HEK293 (cell line): ENCODE measurements around the gene LTBP1.

ENCODE experiments used
- HOXD13 ChIP-seq: sonication (generic); formaldehyde crosslinking; IDR thresholded peaks from 2 replicates; pipeline ENCODE4 v1.8.0; 2022; ENCODE audit warnings: missing genetic modification reagents, borderline replicate concordance
- KLF8 ChIP-seq: fragments of 450-650 bp; formaldehyde crosslinking; IDR thresholded peaks from 2 replicates; pipeline ENCODE4 v1.5.1; 2016; ENCODE audit warnings: missing biosample characterization, missing genetic modification characterization
- MEIS1 ChIP-seq: sonication (generic); formaldehyde crosslinking; IDR thresholded peaks from 2 replicates; pipeline ENCODE4 v1.8.1; 2022; ENCODE audit warnings: missing genetic modification reagents, mild to moderate bottlenecking, borderline replicate concordance
- SP3 ChIP-seq: fragments of 450-650 bp; formaldehyde crosslinking; IDR thresholded peaks from 2 replicates; pipeline ENCODE4 v1.5.1; 2016; ENCODE audit warnings: missing biosample characterization, missing genetic modification characterization
- ZBTB7A ChIP-seq: fragments of 450-650 bp; formaldehyde crosslinking; IDR thresholded peaks from 2 replicates; pipeline ENCODE4 v1.5.1; 2016; ENCODE audit warnings: low read depth, missing biosample characterization, missing genetic modification characterization
- ZFP37 ChIP-seq: fragments of 450-650 bp; formaldehyde crosslinking; IDR thresholded peaks from 2 replicates; pipeline ENCODE4 v1.5.1; 2016; ENCODE audit warnings: missing biosample characterization, missing genetic modification characterization
- ZNF311 ChIP-seq: fragments of 450-650 bp; formaldehyde crosslinking; IDR thresholded peaks from 2 replicates; pipeline ENCODE4 v1.5.1; 2017; ENCODE audit warnings: missing biosample characterization, missing genetic modification characterization, borderline replicate concordance
- ZNF341 ChIP-seq: fragments of 450-650 bp; formaldehyde crosslinking; IDR thresholded peaks from 2 replicates; pipeline ENCODE4; 2016; ENCODE audit warnings: low read depth, missing biosample characterization, missing genetic modification characterization
- ZNF354C ChIP-seq: fragments of 450-650 bp; formaldehyde crosslinking; IDR thresholded peaks from 2 replicates; pipeline ENCODE4 v1.5.1; 2016; ENCODE audit warnings: missing biosample characterization, missing genetic modification characterization, low read depth, borderline replicate concordance
- ZNF37A ChIP-seq: fragments of 450-650 bp; IDR thresholded peaks from 2 replicates; pipeline ENCODE4 v1.5.1; 2018; ENCODE audit warnings: missing biosample characterization, missing genetic modification characterization
- ZNF423 ChIP-seq: fragments of 450-650 bp; formaldehyde crosslinking; IDR thresholded peaks from 2 replicates; pipeline ENCODE4 v1.5.1; 2016; ENCODE audit warnings: missing biosample characterization, missing genetic modification characterization
- ZNF548 ChIP-seq: fragments of 450-650 bp; formaldehyde crosslinking; IDR thresholded peaks from 2 replicates; pipeline ENCODE4 v1.5.1; 2016; ENCODE audit warnings: missing biosample characterization, missing genetic modification characterization
- ZNF596 ChIP-seq: fragments of 450-650 bp; IDR thresholded peaks from 2 replicates; pipeline ENCODE4 v1.5.0; 2018; ENCODE audit warnings: missing biosample characterization, mild to moderate bottlenecking, missing genetic modification characterization, moderate library complexity
- ZNF600 ChIP-seq: fragments of 450-650 bp; formaldehyde crosslinking; IDR thresholded peaks from 2 replicates; pipeline ENCODE4 v1.5.1; 2016; ENCODE audit warnings: missing biosample characterization, missing genetic modification characterization
- ZNF707 ChIP-seq: fragments of 450-650 bp; formaldehyde crosslinking; IDR thresholded peaks from 2 replicates; pipeline ENCODE4 v1.5.1; 2016; ENCODE audit warnings: missing biosample characterization, missing genetic modification characterization
- ZNF768 ChIP-seq: fragments of 450-650 bp; formaldehyde crosslinking; IDR thresholded peaks from 2 replicates; pipeline ENCODE4 v1.5.1; 2018; ENCODE audit warnings: missing biosample characterization, mild to moderate bottlenecking, missing genetic modification characterization
- ZNF791 ChIP-seq: fragments of 450-650 bp; formaldehyde crosslinking; IDR thresholded peaks from 2 replicates; pipeline ENCODE4 v1.5.1; 2016; ENCODE audit warnings: missing biosample characterization, missing genetic modification characterization
- TF ChIP-seq, protein P1 (sequence below): fragments of 450-650 bp; formaldehyde crosslinking; IDR thresholded peaks from 2 replicates; pipeline ENCODE4 v1.5.1; 2016; ENCODE audit warnings: missing biosample characterization, missing genetic modification characterization
- TF ChIP-seq, protein P2 (sequence below): fragments of 450-650 bp; formaldehyde crosslinking; IDR thresholded peaks from 2 replicates; pipeline ENCODE4 v1.5.1; 2017; ENCODE audit warnings: missing biosample characterization, mild to moderate bottlenecking, missing genetic modification characterization, moderate library complexity
- TF ChIP-seq, protein P3 (sequence below): fragments of 450-650 bp; formaldehyde crosslinking; IDR thresholded peaks from 2 replicates; pipeline ENCODE4 v1.5.1; 2017; ENCODE audit warnings: missing biosample characterization, missing genetic modification characterization
- TF ChIP-seq, protein P4 (sequence below): fragments of 450-650 bp; formaldehyde crosslinking; IDR thresholded peaks from 2 replicates; pipeline ENCODE4 v1.5.1; 2016; ENCODE audit warnings: missing biosample characterization, missing genetic modification characterization
- TF ChIP-seq, protein P5 (sequence below): fragments of 450-650 bp; formaldehyde crosslinking; IDR thresholded peaks from 2 replicates; pipeline ENCODE4 v1.5.1; 2016; ENCODE audit warnings: missing biosample characterization, missing genetic modification characterization
- TF ChIP-seq, protein P6 (sequence below): IDR thresholded peaks from 2 replicates; pipeline ENCODE4 v1.6.1; 2011; ENCODE audit warnings: mild to moderate bottlenecking, low read depth, low read length, borderline replicate concordance
- TF ChIP-seq, protein P7 (sequence below): fragments of 450-650 bp; IDR thresholded peaks from 2 replicates; pipeline ENCODE4 v1.5.1; 2018; ENCODE audit warnings: missing biosample characterization, mild to moderate bottlenecking, missing genetic modification characterization
- TF ChIP-seq, protein P8 (sequence below): fragments of 450-650 bp; formaldehyde crosslinking; IDR thresholded peaks from 2 replicates; pipeline ENCODE4 v1.5.1; 2016; ENCODE audit warnings: missing biosample characterization, missing genetic modification characterization

LTBP1 gene

DNA sequence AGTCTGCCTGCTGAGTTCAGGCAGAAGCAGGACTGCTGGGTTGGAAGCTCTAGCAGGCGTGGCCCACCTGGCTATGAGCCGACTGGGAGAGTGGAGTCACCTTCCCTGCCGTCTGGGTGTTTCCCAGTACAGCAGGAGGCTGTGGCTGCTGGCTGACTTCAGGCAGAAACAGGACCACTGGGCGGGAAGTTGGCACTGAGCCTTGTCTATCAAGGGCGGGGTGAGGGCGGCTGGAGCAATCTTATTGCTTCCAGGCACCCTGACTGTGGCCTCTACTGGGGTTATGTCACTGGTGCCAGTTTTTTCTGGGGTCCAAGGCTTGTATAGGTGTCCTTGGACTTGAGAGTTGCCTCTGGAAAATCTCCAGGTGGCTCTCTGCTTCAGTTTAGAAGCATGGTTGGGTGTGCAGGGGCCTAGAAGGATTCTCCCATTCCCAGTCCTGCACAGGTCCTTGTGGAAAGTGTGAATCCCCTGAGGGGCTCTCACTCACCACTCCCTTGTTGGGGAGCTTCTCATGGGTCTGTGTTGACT, 30.5 kb downstream of the LTBP1 start (continued):
- TF ChIP-seq, protein P1, sequence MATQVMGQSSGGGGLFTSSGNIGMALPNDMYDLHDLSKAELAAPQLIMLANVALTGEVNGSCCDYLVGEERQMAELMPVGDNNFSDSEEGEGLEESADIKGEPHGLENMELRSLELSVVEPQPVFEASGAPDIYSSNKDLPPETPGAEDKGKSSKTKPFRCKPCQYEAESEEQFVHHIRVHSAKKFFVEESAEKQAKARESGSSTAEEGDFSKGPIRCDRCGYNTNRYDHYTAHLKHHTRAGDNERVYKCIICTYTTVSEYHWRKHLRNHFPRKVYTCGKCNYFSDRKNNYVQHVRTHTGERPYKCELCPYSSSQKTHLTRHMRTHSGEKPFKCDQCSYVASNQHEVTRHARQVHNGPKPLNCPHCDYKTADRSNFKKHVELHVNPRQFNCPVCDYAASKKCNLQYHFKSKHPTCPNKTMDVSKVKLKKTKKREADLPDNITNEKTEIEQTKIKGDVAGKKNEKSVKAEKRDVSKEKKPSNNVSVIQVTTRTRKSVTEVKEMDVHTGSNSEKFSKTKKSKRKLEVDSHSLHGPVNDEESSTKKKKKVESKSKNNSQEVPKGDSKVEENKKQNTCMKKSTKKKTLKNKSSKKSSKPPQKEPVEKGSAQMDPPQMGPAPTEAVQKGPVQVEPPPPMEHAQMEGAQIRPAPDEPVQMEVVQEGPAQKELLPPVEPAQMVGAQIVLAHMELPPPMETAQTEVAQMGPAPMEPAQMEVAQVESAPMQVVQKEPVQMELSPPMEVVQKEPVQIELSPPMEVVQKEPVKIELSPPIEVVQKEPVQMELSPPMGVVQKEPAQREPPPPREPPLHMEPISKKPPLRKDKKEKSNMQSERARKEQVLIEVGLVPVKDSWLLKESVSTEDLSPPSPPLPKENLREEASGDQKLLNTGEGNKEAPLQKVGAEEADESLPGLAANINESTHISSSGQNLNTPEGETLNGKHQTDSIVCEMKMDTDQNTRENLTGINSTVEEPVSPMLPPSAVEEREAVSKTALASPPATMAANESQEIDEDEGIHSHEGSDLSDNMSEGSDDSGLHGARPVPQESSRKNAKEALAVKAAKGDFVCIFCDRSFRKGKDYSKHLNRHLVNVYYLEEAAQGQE (tag by site-specific recombination), result no peak
- TF ChIP-seq, protein P2, sequence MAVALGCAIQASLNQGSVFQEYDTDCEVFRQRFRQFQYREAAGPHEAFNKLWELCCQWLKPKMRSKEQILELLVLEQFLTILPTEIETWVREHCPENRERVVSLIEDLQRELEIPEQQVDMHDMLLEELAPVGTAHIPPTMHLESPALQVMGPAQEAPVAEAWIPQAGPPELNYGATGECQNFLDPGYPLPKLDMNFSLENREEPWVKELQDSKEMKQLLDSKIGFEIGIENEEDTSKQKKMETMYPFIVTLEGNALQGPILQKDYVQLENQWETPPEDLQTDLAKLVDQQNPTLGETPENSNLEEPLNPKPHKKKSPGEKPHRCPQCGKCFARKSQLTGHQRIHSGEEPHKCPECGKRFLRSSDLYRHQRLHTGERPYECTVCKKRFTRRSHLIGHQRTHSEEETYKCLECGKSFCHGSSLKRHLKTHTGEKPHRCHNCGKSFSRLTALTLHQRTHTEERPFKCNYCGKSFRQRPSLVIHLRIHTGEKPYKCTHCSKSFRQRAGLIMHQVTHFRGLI, result no peak
- TF ChIP-seq, protein P3, sequence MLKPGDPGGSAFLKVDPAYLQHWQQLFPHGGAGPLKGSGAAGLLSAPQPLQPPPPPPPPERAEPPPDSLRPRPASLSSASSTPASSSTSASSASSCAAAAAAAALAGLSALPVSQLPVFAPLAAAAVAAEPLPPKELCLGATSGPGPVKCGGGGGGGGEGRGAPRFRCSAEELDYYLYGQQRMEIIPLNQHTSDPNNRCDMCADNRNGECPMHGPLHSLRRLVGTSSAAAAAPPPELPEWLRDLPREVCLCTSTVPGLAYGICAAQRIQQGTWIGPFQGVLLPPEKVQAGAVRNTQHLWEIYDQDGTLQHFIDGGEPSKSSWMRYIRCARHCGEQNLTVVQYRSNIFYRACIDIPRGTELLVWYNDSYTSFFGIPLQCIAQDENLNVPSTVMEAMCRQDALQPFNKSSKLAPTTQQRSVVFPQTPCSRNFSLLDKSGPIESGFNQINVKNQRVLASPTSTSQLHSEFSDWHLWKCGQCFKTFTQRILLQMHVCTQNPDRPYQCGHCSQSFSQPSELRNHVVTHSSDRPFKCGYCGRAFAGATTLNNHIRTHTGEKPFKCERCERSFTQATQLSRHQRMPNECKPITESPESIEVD (tag by site-specific recombination), result no peak
- no peak for TF ChIP-seq MEIS1 (CRISPR knock-in tag)
- TF ChIP-seq ZNF354C, result no peak
- TF ChIP-seq, protein P4, sequence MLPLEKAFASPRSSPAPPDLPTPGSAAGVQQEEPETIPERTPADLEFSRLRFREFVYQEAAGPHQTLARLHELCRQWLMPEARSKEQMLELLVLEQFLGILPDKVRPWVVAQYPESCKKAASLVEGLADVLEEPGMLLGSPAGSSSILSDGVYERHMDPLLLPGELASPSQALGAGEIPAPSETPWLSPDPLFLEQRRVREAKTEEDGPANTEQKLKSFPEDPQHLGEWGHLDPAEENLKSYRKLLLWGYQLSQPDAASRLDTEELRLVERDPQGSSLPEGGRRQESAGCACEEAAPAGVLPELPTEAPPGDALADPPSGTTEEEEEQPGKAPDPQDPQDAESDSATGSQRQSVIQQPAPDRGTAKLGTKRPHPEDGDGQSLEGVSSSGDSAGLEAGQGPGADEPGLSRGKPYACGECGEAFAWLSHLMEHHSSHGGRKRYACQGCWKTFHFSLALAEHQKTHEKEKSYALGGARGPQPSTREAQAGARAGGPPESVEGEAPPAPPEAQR (tag by site-specific recombination), result no peak
- no peak for TF ChIP-seq KLF8
- no peak for TF ChIP-seq ZNF341 (tag by site-specific recombination)
- TF ChIP-seq ZNF37A (tag by site-specific recombination), result no peak
- TF ChIP-seq ZBTB7A (tag by site-specific recombination), result no peak
- TF ChIP-seq, protein P5, sequence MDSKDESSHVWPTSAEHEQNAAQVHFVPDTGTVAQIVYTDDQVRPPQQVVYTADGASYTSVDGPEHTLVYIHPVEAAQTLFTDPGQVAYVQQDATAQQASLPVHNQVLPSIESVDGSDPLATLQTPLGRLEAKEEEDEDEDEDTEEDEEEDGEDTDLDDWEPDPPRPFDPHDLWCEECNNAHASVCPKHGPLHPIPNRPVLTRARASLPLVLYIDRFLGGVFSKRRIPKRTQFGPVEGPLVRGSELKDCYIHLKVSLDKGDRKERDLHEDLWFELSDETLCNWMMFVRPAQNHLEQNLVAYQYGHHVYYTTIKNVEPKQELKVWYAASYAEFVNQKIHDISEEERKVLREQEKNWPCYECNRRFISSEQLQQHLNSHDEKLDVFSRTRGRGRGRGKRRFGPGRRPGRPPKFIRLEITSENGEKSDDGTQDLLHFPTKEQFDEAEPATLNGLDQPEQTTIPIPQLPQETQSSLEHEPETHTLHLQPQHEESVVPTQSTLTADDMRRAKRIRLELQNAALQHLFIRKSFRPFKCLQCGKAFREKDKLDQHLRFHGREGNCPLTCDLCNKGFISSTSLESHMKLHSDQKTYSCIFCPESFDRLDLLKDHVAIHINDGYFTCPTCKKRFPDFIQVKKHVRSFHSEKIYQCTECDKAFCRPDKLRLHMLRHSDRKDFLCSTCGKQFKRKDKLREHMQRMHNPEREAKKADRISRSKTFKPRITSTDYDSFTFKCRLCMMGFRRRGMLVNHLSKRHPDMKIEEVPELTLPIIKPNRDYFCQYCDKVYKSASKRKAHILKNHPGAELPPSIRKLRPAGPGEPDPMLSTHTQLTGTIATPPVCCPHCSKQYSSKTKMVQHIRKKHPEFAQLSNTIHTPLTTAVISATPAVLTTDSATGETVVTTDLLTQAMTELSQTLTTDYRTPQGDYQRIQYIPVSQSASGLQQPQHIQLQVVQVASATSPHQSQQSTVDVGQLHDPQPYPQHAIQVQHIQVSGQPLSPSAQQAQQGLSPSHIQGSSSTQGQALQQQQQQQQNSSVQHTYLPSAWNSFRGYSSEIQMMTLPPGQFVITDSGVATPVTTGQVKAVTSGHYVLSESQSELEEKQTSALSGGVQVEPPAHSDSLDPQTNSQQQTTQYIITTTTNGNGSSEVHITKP, result no peak
- TF ChIP-seq ZNF707 (tag by site-specific recombination), result no peak
- TF ChIP-seq ZNF600 (tag by site-specific recombination), result 0 out of 2 replicates have a peak, but pooled peaks have one; percentile 53
- 0 out of 2 replicates have a peak, but pooled peaks have one; percentile 28 for TF ChIP-seq SP3 (tag by site-specific recombination)
- no peak for TF ChIP-seq ZNF423 (tag by site-specific recombination)
- TF ChIP-seq, protein P6, sequence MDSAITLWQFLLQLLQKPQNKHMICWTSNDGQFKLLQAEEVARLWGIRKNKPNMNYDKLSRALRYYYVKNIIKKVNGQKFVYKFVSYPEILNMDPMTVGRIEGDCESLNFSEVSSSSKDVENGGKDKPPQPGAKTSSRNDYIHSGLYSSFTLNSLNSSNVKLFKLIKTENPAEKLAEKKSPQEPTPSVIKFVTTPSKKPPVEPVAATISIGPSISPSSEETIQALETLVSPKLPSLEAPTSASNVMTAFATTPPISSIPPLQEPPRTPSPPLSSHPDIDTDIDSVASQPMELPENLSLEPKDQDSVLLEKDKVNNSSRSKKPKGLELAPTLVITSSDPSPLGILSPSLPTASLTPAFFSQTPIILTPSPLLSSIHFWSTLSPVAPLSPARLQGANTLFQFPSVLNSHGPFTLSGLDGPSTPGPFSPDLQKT, result no peak
- no peak for TF ChIP-seq ZNF791 (tag by site-specific recombination)
- no peak for TF ChIP-seq ZNF768 (tag by site-specific recombination)
- TF ChIP-seq, protein P7, sequence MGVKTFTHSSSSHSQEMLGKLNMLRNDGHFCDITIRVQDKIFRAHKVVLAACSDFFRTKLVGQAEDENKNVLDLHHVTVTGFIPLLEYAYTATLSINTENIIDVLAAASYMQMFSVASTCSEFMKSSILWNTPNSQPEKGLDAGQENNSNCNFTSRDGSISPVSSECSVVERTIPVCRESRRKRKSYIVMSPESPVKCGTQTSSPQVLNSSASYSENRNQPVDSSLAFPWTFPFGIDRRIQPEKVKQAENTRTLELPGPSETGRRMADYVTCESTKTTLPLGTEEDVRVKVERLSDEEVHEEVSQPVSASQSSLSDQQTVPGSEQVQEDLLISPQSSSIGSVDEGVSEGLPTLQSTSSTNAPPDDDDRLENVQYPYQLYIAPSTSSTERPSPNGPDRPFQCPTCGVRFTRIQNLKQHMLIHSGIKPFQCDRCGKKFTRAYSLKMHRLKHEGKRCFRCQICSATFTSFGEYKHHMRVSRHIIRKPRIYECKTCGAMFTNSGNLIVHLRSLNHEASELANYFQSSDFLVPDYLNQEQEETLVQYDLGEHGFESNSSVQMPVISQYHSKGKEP (tag by site-specific recombination), result no peak
- no peak for TF ChIP-seq ZNF548 (tag by site-specific recombination)
- no peak for TF ChIP-seq HOXD13 (CRISPR knock-in tag)
- TF ChIP-seq, protein P8, sequence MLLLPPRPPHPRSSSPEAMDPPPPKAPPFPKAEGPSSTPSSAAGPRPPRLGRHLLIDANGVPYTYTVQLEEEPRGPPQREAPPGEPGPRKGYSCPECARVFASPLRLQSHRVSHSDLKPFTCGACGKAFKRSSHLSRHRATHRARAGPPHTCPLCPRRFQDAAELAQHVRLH (tag by site-specific recombination), result no peak
- TF ChIP-seq ZNF311 (tag by site-specific recombination), result no peak
- no peak for TF ChIP-seq ZFP37 (tag by site-specific recombination)
- TF ChIP-seq ZNF596 (tag by site-specific recombination), result no peak
